ENCODE measurements around the gene MCOLN1.

GRCh38 chr19:7486923-7487322, 35.5 kb upstream of the MCOLN1 start:
- TF ChIP-seq, protein P1, sequence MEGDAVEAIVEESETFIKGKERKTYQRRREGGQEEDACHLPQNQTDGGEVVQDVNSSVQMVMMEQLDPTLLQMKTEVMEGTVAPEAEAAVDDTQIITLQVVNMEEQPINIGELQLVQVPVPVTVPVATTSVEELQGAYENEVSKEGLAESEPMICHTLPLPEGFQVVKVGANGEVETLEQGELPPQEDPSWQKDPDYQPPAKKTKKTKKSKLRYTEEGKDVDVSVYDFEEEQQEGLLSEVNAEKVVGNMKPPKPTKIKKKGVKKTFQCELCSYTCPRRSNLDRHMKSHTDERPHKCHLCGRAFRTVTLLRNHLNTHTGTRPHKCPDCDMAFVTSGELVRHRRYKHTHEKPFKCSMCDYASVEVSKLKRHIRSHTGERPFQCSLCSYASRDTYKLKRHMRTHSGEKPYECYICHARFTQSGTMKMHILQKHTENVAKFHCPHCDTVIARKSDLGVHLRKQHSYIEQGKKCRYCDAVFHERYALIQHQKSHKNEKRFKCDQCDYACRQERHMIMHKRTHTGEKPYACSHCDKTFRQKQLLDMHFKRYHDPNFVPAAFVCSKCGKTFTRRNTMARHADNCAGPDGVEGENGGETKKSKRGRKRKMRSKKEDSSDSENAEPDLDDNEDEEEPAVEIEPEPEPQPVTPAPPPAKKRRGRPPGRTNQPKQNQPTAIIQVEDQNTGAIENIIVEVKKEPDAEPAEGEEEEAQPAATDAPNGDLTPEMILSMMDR (IDR thresholded peaks at IDR 0.05), result no peak
- TF ChIP-seq POLR2A (IDR thresholded peaks at IDR 0.05), result no peak

Measured in ovary (tissue), 3 donors.